Superior temporal gyrus (tissue), 1 donor: ENCODE data around the gene C17orf107.
A peak's percentile ranks its signal among the peaks of the same experiment; 100 is the strongest.
"Not testable (repeated sequence)": the region's sequence is repeated elsewhere in the genome, so short reads cannot be mapped to it uniquely, and the experiment has no call there.

Source experiments
- DNase-seq: peaks from one replicate; pipeline ENCODE4 v3.0.0-alpha.2; 2016; ENCODE audit errors: extremely low spot score

C17orf107 gene

GRCh38 chr17:4900231-4901107 lies 1.1 kb downstream of the C17orf107 start:
- DNase-seq: no peak

- no peak for DNase-seq
These were observed 1.8 kb downstream of the C17orf107 start for GRCh38 chr17:4901108-4901647.

GRCh38 chr17:4901648-4902344 lies 2.5 kb downstream of the C17orf107 start:
- DNase-seq: no peak

GRCh38 chr17:4902540-4902939 lies 3.2 kb downstream of the C17orf107 start:
- DNase-seq: no peak

GRCh38 chr17:4903051-4903818 lies 3.9 kb downstream of the C17orf107 start, which contains the start of gene CHRNE:
Gene CHRNE (minus strand): TSS chr17:4903098. CDS start chr17:4903063, 35 bp downstream.
- DNase-seq: peak; percentile 89

- DNase-seq: not testable (repeated sequence)
These were observed 7.3 kb downstream of the C17orf107 start for GRCh38 chr17:4906642-4907041.

- DNase-seq: no peak
These were observed 9.0 kb downstream of the C17orf107 start for GRCh38 chr17:4908301-4908700.

- DNase-seq: peak; percentile 86
These were observed 9.6 kb downstream of the C17orf107 start for GRCh38 chr17:4908711-4909496.

- no peak for DNase-seq
These were observed 14.7 kb downstream of the C17orf107 start for GRCh38 chr17:4913994-4914393.

GRCh38 chr17:4914551-4914950 lies 15.2 kb downstream of the C17orf107 start:
- not testable (repeated sequence) for DNase-seq

GRCh38 chr17:4919511-4920047 lies 20.2 kb downstream of the C17orf107 start:
- no peak for DNase-seq

GRCh38 chr17:4920351-4921048 lies 21.2 kb downstream of the C17orf107 start:
- no peak for DNase-seq

GRCh38 chr17:4921320-4921719 lies 22.0 kb downstream of the C17orf107 start:
- DNase-seq: no peak

GRCh38 chr17:4926577-4927335 lies 27.4 kb downstream of the C17orf107 start:
- DNase-seq: not testable (repeated sequence)

- DNase-seq: no peak
These were observed 29.5 kb downstream of the C17orf107 start for GRCh38 chr17:4928881-4929280.

GRCh38 chr17:4931963-4932362 lies 32.6 kb downstream of the C17orf107 start, which contains the start of gene GP1BA:
Gene GP1BA (plus strand): TSS chr17:4932277. CDS start chr17:4932605, 328 bp downstream.
- DNase-seq: no peak

GRCh38 chr17:4932756-4933155 lies 33.4 kb downstream of the C17orf107 start:
- DNase-seq: no peak

GRCh38 chr17:4933646-4934045 lies 34.3 kb downstream of the C17orf107 start:
- DNase-seq: no peak
